Measurements from ENCODE around the gene MAPK4. TPM values are rescaled to one million over a fixed set of nuclear protein-coding genes. Genes with fewer than 3 reads are reported as not detected.

MAPK4 gene
- total RNA-seq, 6 experiments from 2014 or later, result not detected

GRCh38 chr18:50734886-50735285 lies 175.0 kb downstream of the MAPK4 start:
- Mint-ChIP-seq H3K27me3 (ENCODE audit: insufficient read depth) (no peaks in the 10 kb centered on the region; the same call in 1 of the 2 replicates), H3K4me1 (ENCODE audit: low read depth) (no peaks in the 10 kb centered on the region)

GRCh38 chr18:50737127-50737526 lies 177.2 kb downstream of the MAPK4 start:
- Mint-ChIP-seq H3K27ac (no peak overlapping the region), H3K4me1 (ENCODE audit: low read depth) (no peaks in the 10 kb centered on the region), H3K9me3 (peaks cover 11% of the 10 kb centered on the region; the same call in 1 of the 2 replicates), H3K36me3 (ENCODE audit: low read depth) (no peaks in the 10 kb centered on the region), H3K4me3 (no peak overlapping the region), H3K27me3 (ENCODE audit: insufficient read depth) (no peaks in the 10 kb centered on the region; the same call in none of the 2 replicates)
- DNase-seq, result no peak
- no peak for TF ChIP-seq CTCF (IDR thresholded peaks at IDR 0.05)

More at GRCh38 chr18:50734886-50735285, 175.0 kb downstream of the MAPK4 start:
- Mint-ChIP-seq H3K9me3 (peaks cover 16% of the 10 kb centered on the region; the same call in 1 of the 2 replicates), H3K27ac (no peak overlapping the region), H3K4me3 (no peak overlapping the region), H3K36me3 (ENCODE audit: low read depth) (no peaks in the 10 kb centered on the region)
- TF ChIP-seq CTCF (IDR thresholded peaks at IDR 0.05), result no peak
- no peak for DNase-seq

GRCh38 chr18:50738098-50738757 lies 178.3 kb downstream of the MAPK4 start:
- no peaks in the 10 kb centered on the region; the same call in 1 of the 2 replicates for H3K27me3 Mint-ChIP-seq (ENCODE audit: insufficient read depth)
- no peaks in the 10 kb centered on the region for H3K36me3 Mint-ChIP-seq (ENCODE audit: low read depth)
- no peak for DNase-seq
- H3K4me3 Mint-ChIP-seq, result no peak overlapping the region
- H3K4me1 Mint-ChIP-seq (ENCODE audit: low read depth), result no peaks in the 10 kb centered on the region
- no peak overlapping the region for H3K27ac Mint-ChIP-seq
- no peak for TF ChIP-seq CTCF (IDR thresholded peaks at IDR 0.05)
- peaks cover 11% of the 10 kb centered on the region; the same call in 1 of the 2 replicates for H3K9me3 Mint-ChIP-seq

- no peaks in the 10 kb centered on the region; the same call in none of the 2 replicates for H3K27me3 Mint-ChIP-seq (ENCODE audit: insufficient read depth)
- H3K4me1 Mint-ChIP-seq (ENCODE audit: low read depth), result no peaks in the 10 kb centered on the region
- no peak overlapping the region for H3K27ac Mint-ChIP-seq
- H3K36me3 Mint-ChIP-seq (ENCODE audit: low read depth), result no peaks in the 10 kb centered on the region
- TF ChIP-seq CTCF (IDR thresholded peaks at IDR 0.05), result no peak
- peaks cover 6% of the 10 kb centered on the region; the same call in 1 of the 2 replicates for H3K9me3 Mint-ChIP-seq
- H3K4me3 Mint-ChIP-seq, result no peak overlapping the region
- no peak for DNase-seq
Observed at GRCh38 chr18:50742952-50743351, 183.1 kb downstream of the MAPK4 start.

- no peaks in the 10 kb centered on the region; the same call in none of the 2 replicates for H3K27me3 Mint-ChIP-seq (ENCODE audit: insufficient read depth)
- H3K36me3 Mint-ChIP-seq (ENCODE audit: low read depth), result no peaks in the 10 kb centered on the region
- H3K4me1 Mint-ChIP-seq (ENCODE audit: low read depth), result no peaks in the 10 kb centered on the region
Observed at GRCh38 chr18:50744253-50744652, 184.4 kb downstream of the MAPK4 start.

More at GRCh38 chr18:50744253-50744652, 184.4 kb downstream of the MAPK4 start:
- Mint-ChIP-seq H3K9me3 (no peaks in the 10 kb centered on the region; the same call in 1 of the 2 replicates), H3K4me3 (no peak overlapping the region), H3K27ac (no peak overlapping the region)
- TF ChIP-seq CTCF (IDR thresholded peaks at IDR 0.05), result no peak
- DNase-seq, result no peak

All from HFFc6 (cell line).